Measurements from ENCODE around the gene ZNF407.

ZNF407 gene

DNA sequence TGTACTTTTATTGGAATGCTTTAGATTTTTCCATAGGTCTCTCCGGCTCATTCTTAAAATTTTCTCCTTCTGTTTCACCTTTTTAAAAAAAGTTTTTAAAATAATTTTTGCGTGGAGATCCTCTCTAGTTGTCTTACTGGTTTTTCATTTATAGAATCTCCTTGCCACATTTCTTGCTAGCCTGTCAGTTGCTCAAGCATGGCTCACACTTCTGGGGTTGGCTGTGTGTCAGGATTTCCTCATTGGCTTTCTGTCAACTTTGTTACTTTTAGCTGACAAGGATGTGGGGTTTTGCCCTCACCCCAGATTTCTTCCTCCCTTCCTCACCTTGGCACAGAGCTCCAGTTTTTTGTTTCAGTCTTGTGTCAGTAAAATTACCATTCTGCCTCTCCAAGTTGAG is 124.6 kb downstream of the ZNF407 start:
- no peak for DNase-seq (ENCODE audit: low read depth)

DNA sequence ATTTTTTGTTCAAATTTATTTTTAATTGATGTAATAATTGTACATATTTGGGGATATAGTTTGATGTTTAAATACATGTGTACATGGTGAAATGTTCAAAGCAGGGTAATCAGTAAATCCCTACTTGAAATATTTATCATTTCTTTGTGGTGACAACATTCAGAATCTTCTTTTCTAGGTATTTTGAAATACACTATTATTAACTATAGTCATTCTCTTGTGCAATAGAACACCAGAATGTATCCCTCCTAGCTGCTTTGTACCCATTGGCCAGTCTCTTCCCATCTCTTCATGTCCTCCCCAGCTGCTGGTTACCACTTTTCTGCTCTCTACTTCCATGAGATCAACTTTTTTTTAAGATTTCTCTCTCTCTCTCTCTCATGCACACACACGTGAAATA is 126.5 kb downstream of the ZNF407 start:
- DNase-seq (ENCODE audit: low read depth), result no peak

- no peak for DNase-seq (ENCODE audit: low read depth)
These were observed 128.0 kb downstream of the ZNF407 start for GRCh38 chr18:74725690-74726089.

DNA sequence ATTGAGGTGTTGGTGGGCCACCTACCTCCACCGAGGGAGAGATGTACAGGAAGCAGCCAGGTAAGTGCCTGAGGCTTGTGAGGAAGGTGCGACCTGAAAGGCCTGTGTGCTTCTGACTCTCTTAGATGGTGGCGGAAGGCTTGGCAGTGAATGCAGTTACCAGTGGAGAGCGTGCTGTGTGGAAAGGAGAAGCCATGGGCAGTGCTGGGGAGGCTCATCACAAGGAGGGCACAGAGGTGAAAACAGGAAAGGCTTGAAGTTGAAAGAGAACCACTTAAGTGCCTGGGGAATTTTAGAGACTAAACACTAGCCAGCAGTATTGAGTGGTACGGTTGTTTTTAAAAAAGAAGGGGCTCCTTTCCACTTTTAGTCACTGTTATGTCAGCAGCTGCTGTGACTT is 130.9 kb downstream of the ZNF407 start:
- no peak for DNase-seq (ENCODE audit: low read depth)

DNA sequence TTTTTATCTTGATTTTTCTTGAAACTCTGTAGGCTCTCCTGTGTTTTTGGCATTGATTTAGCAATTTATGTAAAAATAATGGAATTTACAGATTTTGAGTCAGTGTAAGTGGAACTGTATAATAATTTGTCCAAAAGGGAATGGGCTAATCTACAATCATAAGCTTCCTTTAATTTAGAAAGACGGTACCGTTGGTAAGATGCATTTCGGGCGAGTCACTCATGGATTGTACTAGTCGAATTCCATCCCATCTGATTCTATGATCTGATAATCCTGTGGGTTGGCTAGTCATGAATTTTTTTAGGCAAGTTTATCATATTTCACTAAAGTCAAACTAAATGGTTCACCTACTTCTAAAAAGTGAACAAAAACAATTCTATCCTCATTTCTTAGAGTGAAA is 133.4 kb downstream of the ZNF407 start:
- DNase-seq (ENCODE audit: low read depth), result no peak

- no peak for DNase-seq (ENCODE audit: low read depth)
These were observed 134.7 kb downstream of the ZNF407 start for GRCh38 chr18:74732380-74732779.

DNA sequence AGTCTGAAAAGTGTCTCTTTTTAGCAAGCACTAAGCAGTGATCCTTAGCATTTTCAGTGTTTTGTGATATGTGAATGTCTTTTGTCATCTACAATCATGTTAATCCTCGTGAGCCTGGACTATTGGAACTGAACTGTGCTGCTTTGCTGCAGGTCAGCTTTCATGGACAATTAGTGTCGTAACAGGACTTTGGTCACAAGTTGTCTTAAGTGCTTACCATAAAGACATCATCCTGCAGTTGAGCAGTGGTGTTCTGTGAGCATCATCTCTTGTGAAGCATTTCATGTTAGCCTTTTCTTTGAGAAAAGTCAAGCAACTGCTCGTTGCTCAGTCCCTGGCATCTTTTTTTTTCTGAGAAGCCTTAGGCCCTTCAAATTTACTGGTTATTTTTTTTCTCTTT is 135.9 kb downstream of the ZNF407 start:
- DNase-seq (ENCODE audit: low read depth), result no peak

GRCh38 chr18:74734013-74734444 is 136.4 kb downstream of the ZNF407 start:
- DNase-seq (ENCODE audit: low read depth), result no peak

- no peak for DNase-seq (ENCODE audit: low read depth)
These were observed 142.3 kb downstream of the ZNF407 start for GRCh38 chr18:74739926-74740325.

DNA sequence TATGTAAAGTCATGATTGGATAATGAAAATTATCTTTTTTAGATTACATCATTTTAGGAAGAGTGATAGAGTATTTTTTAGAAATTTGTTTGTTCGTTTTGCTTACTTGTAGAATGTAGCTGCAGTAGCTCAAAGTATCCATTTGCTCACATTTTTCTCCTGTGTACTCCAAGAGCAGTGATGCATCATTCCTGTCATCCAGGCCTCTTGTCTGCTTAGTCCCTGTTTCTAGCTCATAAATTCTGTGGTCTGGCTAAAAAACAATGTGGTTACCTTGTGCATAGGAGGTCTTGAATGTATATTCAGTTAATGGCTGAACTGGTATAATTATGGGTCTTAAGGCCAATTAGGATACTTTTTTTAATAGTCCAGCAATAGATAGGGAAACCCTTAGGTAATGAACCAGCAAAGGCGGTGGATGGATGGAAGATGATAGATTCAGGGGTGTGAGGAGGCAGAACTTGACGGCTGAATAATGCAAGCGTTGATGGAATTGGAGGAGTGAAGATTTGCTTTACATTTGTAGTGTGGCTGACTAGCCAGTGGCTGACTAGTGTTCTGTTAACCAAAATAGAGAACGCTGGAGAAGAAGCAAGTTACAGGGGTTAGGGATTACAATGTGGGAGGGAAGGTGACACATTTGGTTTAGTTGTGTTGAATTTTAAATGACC is 145.0 kb downstream of the ZNF407 start:
- DNase-seq (ENCODE audit: low read depth), result no peak

- no peak for DNase-seq (ENCODE audit: low read depth)
These were observed 148.1 kb downstream of the ZNF407 start for GRCh38 chr18:74745633-74746403.

DNA sequence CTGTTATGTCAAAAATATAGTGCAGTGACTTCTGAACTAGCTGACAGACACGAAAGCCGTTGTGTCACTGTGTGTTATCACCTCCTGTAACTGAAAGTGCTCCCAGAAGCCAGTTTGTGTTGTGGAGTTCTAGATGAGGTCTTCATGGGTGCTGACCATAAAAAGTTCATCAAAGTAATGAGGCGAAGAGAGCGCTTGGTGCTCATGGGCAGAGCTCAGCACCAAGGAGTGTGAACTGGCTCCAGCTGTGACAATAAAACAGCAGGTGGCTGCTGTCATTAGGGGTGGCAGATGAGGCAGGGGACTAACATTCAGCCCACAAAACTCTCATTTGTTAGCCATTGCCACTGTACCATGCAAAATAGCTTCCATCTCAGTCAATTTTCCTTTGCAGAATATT is 151.1 kb downstream of the ZNF407 start:
- no peak for DNase-seq (ENCODE audit: low read depth)

GRCh38 chr18:74758995-74759394 is 161.3 kb downstream of the ZNF407 start:
- no peak for DNase-seq (ENCODE audit: low read depth)

DNA sequence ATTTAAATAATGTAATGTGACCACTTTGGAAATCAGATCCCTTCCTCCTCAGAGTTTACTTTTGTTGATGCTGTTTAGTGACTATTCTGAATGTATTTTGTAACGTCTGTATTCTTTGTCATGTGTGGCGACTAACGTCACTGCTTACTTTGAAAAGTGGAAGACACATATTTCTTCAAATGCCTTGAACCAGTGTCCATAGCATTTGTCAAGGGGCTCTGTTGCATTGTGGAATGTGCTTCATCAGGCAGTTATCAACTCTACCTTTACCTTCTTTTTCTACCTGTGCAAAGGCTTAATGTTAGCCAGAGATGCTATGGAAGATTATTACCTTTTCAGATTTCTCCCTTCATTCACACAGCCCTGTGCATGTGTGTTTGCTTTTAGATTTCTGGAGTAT is 162.4 kb downstream of the ZNF407 start:
- DNase-seq (ENCODE audit: low read depth), result no peak

DNA sequence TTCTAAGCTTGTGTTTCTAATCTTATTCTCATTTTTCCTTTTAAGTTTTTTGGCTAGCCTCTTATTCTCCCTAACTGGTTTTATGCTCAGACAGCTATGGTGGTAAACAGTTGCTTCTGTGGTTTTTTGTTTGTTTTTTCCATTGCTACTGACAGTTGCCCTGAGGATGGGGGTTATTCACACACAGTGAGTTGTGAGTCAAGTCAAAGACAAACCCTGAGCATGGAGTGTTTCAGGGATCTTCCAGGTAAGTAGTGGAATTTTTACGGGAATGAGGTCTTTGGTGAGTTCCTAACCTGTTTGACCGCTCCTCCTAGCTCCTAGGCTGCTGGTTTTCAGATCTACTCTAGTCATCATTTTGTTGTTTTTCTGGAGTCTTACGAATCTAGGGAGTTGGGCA is 162.8 kb downstream of the ZNF407 start:
- DNase-seq (ENCODE audit: low read depth), result no peak

DNA sequence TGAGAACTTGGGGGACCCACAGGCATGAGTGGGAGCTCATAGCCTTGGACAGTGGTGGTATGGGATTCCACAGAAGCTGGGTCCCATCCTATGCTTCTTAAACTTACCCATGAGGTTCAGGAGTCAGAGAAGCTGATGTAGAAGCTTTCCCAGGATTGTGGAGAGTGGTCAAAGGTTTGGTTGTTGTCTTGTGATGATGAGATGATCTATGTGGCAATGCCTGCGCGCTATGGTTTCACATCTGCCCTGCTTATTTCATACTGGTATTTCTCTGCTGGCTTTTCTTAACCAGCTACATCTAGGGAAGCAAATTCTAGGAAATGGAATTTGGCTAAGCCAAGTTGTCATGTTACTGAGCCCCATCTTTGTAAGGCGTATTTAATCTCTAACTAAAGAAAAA is 168.6 kb downstream of the ZNF407 start:
- DNase-seq (ENCODE audit: low read depth), result no peak

- DNase-seq (ENCODE audit: low read depth), result no peak
These were observed 170.4 kb downstream of the ZNF407 start for GRCh38 chr18:74768096-74768495.

DNA sequence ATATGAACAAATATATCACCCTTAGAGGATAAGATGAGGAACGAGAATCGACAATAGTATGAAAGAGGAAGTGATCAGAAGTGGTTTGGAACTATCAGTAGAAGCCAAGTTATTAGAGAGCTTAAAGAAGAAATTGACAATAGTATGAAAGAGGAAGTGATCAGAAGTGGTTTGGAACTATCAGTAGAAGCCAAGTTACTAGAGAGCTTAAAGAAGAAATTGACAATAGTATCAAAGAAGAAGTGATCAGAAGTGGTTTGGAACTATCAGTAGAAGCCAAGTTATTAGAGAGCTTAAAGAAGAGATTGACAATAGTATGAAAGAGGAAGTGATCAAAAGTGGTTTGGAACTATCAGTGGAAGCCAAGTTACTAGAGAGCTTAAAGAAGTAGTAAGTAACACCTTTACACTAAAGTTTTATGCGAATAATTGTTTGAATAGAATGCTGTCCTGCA is 175.5 kb downstream of the ZNF407 start:
- DNase-seq (ENCODE audit: low read depth), result no peak

- DNase-seq (ENCODE audit: low read depth), result no peak
These were observed 176.8 kb downstream of the ZNF407 start for GRCh38 chr18:74774486-74774885.

- no peak for DNase-seq (ENCODE audit: low read depth)
These were observed 177.6 kb downstream of the ZNF407 start for GRCh38 chr18:74775239-74775638.

DNA sequence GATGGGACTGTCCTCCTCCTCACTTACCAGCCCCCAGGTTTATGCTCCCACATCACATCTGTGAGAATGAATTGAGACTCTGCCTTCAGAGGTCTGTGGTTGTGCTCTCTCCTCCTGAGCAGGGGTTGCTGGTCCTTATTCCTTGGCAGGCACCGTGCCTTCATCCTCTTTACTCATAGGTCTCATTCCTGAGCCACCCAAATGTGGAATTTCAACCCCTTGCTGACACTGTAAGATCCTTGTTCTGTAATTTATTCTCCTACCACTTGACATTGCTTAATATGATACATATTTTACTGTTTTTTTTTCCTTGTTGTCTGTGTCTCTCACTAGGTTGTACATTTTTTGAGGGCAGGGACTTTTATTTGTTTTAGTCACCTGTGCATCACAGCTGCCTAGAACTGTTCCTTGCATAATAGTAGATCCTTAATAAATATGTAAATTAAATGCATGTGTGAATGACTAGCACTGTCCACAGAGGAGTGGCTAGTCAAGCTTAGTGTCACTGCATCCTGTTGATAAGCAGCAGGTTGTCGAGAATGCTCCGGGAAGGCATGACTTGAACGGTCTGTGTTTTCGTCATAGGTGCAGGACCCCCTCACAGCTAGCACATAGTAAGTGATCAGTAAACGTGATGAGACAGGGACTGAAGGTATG is 180.6 kb downstream of the ZNF407 start:
- DNase-seq (ENCODE audit: low read depth), result no peak

GRCh38 chr18:74784752-74785151 is 187.1 kb downstream of the ZNF407 start:
- DNase-seq (ENCODE audit: low read depth), result no peak

DNA sequence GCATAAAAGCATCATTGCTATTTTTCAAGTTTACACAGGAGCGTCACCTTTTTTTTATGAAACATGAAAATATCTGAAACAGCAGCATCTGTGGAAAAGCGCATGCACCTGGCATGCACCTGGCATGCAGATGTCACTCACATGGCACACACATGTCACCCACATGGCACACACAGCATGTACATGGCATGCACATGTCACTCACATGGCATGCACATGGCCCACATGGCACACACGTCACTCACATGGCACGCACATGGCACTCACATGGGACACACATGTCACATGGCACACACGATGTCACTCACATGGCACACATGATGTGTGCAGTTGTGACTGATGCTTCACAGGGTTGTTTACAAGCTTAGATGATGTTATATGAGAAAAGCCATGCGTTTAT is 188.0 kb downstream of the ZNF407 start:
- no peak for DNase-seq (ENCODE audit: low read depth)

Data from T follicular helper cell (primary cell).